Gastroesophageal sphincter (tissue), 3 donors: ENCODE data around the gene COBLL1.

Source experiments
- POLR2AphosphoS5 ChIP-seq: sonication (generic); formaldehyde crosslinking; IDR thresholded peaks from one replicate; pipeline ENCODE4 v1.6.1; 2017; ENCODE audit warnings: antibody characterized with exemption
- TF ChIP-seq, protein P1 (sequence below), 4 experiments: fragments of 200-600 bp in 2 of 4; fragments of 450-650 bp in 2 of 4; sonication (generic) in 1 of 4; IDR thresholded peaks; one replicate each; pipeline ENCODE4 v1.5.1; 2017 to 2019; ENCODE audit warnings: antibody characterized with exemption in 4 of 4, mild to moderate bottlenecking in 2 of 4, moderate library complexity in 2 of 4

- TF ChIP-seq, protein P1, sequence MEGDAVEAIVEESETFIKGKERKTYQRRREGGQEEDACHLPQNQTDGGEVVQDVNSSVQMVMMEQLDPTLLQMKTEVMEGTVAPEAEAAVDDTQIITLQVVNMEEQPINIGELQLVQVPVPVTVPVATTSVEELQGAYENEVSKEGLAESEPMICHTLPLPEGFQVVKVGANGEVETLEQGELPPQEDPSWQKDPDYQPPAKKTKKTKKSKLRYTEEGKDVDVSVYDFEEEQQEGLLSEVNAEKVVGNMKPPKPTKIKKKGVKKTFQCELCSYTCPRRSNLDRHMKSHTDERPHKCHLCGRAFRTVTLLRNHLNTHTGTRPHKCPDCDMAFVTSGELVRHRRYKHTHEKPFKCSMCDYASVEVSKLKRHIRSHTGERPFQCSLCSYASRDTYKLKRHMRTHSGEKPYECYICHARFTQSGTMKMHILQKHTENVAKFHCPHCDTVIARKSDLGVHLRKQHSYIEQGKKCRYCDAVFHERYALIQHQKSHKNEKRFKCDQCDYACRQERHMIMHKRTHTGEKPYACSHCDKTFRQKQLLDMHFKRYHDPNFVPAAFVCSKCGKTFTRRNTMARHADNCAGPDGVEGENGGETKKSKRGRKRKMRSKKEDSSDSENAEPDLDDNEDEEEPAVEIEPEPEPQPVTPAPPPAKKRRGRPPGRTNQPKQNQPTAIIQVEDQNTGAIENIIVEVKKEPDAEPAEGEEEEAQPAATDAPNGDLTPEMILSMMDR (IDR thresholded peaks at IDR 0.05): no peak
- TF ChIP-seq POLR2AphosphoS5: no peak
These were observed 29.8 kb downstream of the COBLL1 start for GRCh38 chr2:164811819-164812218.
